ENCODE data around the gene EEF2KMT. TPM values are rescaled to one million over a fixed set of nuclear protein-coding genes. Genes with fewer than 3 reads are reported as not detected.
"Not testable (repeated sequence)": the region's sequence is repeated elsewhere in the genome, so short reads cannot be mapped to it uniquely, and the experiment has no call there.

The EEF2KMT gene
- total RNA-seq, 1 experiment from 2014 or later, result 30.9 TPM

DNA sequence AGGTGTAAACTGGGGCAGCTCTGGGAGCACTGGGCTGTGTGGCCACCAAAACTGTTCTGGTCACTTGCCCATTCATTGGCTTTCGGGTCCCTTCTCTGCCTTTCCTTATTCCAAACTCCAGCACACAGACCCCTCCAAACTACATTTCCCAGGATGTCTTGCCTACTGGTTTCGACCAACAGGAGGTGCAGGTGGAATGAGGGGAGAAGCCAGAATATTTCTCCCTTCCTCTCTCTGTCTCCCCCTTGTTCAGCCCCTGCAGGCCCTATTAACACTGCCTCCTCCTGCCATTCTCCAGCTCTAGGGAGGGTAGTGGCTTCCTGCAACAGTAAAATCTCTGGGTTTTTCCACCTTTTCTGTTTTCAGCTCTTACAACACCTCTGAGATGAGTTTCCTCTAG is 50.7 kb downstream of the EEF2KMT start:
- Histone ChIP-seq H3K27me3 (ENCODE audit: control insufficient read depth, insufficient read depth, low read length) (no peaks in the 10 kb centered on the region), H3K4me3 (ENCODE audit: insufficient read depth, low read depth, low read length) (no peak overlapping the region), H3K36me3 (replicated peaks; ENCODE audit: control insufficient read depth, insufficient read depth, low read length) (no peaks in the 10 kb centered on the region)
- peak; percentile 63 for DNase-seq

GRCh38 chr16:5045499-5046115 is 52.0 kb downstream of the EEF2KMT start:
- Histone ChIP-seq H3K4me3 (ENCODE audit: insufficient read depth, low read depth, low read length) (no peak overlapping the region), H3K36me3 (replicated peaks; ENCODE audit: control insufficient read depth, insufficient read depth, low read length) (no peaks in the 10 kb centered on the region), H3K27me3 (ENCODE audit: control insufficient read depth, insufficient read depth, low read length) (no peaks in the 10 kb centered on the region)
- DNase-seq, result peak; percentile 3

DNA sequence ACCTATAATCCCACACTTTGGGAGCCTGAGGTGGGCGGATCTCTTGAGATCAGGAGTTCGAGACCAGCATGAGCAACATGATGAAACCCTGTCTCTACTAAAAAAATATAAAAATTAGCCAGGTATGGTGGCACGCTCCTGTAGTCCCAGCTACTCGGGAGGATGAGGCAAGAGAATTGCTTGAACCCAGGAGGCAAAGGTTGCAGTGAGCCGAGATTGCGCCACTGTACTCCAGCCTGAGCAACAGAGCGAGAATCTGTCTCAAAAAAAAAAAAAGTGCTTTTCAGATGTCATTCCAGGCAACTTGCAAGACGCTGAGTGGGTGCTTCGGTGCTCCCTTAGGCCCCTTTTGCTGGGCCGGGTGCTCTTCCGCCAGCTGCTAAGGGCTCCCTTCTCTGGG is 53.0 kb downstream of the EEF2KMT start:
- not testable (repeated sequence) for H3K4me3 ChIP-seq (ENCODE audit: insufficient read depth, low read depth, low read length); H3K36me3 ChIP-seq (replicated peaks; ENCODE audit: control insufficient read depth, insufficient read depth, low read length); DNase-seq; H3K27me3 ChIP-seq (ENCODE audit: control insufficient read depth, insufficient read depth, low read length)

- peak; percentile 1 for DNase-seq
- Histone ChIP-seq H3K4me3 (ENCODE audit: insufficient read depth, low read depth, low read length) (no peak overlapping the region), H3K27me3 (ENCODE audit: control insufficient read depth, insufficient read depth, low read length) (no peaks in the 10 kb centered on the region), H3K36me3 (replicated peaks; ENCODE audit: control insufficient read depth, insufficient read depth, low read length) (no peaks in the 10 kb centered on the region)
Measured at GRCh38 chr16:5044011-5044540, 53.5 kb downstream of the EEF2KMT start.

GRCh38 chr16:5042574-5043171 is 54.9 kb downstream of the EEF2KMT start:
- no peaks in the 10 kb centered on the region for H3K36me3 ChIP-seq (replicated peaks; ENCODE audit: control insufficient read depth, insufficient read depth, low read length)
- no peak overlapping the region for H3K4me3 ChIP-seq (ENCODE audit: insufficient read depth, low read depth, low read length)
- H3K27me3 ChIP-seq (ENCODE audit: control insufficient read depth, insufficient read depth, low read length), result no peaks in the 10 kb centered on the region
- peak; percentile 64 for DNase-seq

- DNase-seq, result peak; percentile 1
- Histone ChIP-seq H3K36me3 (replicated peaks; ENCODE audit: control insufficient read depth, insufficient read depth, low read length) (no peaks in the 10 kb centered on the region), H3K27me3 (ENCODE audit: control insufficient read depth, insufficient read depth, low read length) (no peaks in the 10 kb centered on the region), H3K4me3 (ENCODE audit: insufficient read depth, low read depth, low read length) (no peak overlapping the region)
Measured at GRCh38 chr16:5041600-5042133, 55.9 kb downstream of the EEF2KMT start.

GRCh38 chr16:5040451-5040850 is 57.1 kb downstream of the EEF2KMT start:
- Histone ChIP-seq H3K36me3 (replicated peaks; ENCODE audit: control insufficient read depth, insufficient read depth, low read length) (no peaks in the 10 kb centered on the region), H3K27me3 (ENCODE audit: control insufficient read depth, insufficient read depth, low read length) (no peaks in the 10 kb centered on the region), H3K4me3 (ENCODE audit: insufficient read depth, low read depth, low read length) (no peak overlapping the region)
- DNase-seq, result no peak

GRCh38 chr16:5036228-5037156 is 61.1 kb downstream of the EEF2KMT start:
- Histone ChIP-seq H3K27me3 (ENCODE audit: control insufficient read depth, insufficient read depth, low read length) (peaks cover 7% of the 10 kb centered on the region), H3K4me3 (ENCODE audit: insufficient read depth, low read depth, low read length) (no peak overlapping the region), H3K36me3 (replicated peaks; ENCODE audit: control insufficient read depth, insufficient read depth, low read length) (no peaks in the 10 kb centered on the region)
- DNase-seq, result peak; percentile 85

DNA sequence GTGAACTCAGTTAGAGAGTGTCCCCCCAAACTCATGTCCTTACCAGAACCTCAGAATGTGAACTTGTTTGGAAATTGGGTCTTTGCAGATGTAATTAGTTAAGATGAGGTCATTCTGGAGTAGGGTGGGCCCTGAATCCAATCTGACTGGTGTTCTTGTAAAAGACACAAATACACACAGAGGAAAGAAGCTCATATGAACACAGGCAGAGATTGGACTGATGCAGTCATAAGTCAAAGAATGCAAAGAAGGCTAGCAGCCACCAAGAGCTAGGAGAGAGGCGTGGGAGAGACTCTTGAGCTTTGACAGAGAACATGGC is 61.7 kb downstream of the EEF2KMT start:
- DNase-seq, result no peak
- Histone ChIP-seq H3K27me3 (ENCODE audit: control insufficient read depth, insufficient read depth, low read length) (peaks cover 7% of the 10 kb centered on the region), H3K4me3 (ENCODE audit: insufficient read depth, low read depth, low read length) (no peak overlapping the region), H3K36me3 (replicated peaks; ENCODE audit: control insufficient read depth, insufficient read depth, low read length) (no peaks in the 10 kb centered on the region)

Other genes starting within 250 kb of the EEF2KMT start
- gene PPL, start 160.6 kb downstream of the EEF2KMT start, total RNA-seq (2014; rRNA removed; shearing (Covaris generic)), result 9.2 and 10.2 TPM in 2 replicates
- 2.1 and 2.4 TPM in 2 replicates for gene SEC14L5, start 139.5 kb downstream of the EEF2KMT start, total RNA-seq (2014; rRNA removed; shearing (Covaris generic))
- gene NAGPA, start 63.9 kb downstream of the EEF2KMT start, total RNA-seq (2014; rRNA removed; shearing (Covaris generic)), result 11.9 and 12.7 TPM in 2 replicates
- 3.4 and 4.1 TPM in 2 replicates for gene C16orf89, start 31.8 kb downstream of the EEF2KMT start, total RNA-seq (2014; rRNA removed; shearing (Covaris generic))
- gene ALG1, start 26.0 kb downstream of the EEF2KMT start, total RNA-seq (2014; rRNA removed; shearing (Covaris generic)), result 18.7 and 19.6 TPM in 2 replicates

Data from H7 (cell line).